Esophagus (tissue), 2 donors: ENCODE measurements around the gene ATP8A1. TPM values are rescaled to one million over a fixed set of nuclear protein-coding genes. Genes with fewer than 3 reads are reported as not detected.
"Not testable (repeated sequence)": the region's sequence is repeated elsewhere in the genome, so short reads cannot be mapped to it uniquely, and the experiment has no call there.

ENCODE experiments used
- H3K27ac ChIP-seq, 2 donors: one replicate each; pipeline ENCODE4 v1.5.1; 2013; ENCODE audit warnings: low read depth in 2 of 2, mild to moderate bottlenecking in 2 of 2, inconsistent platforms in 1 of 2, low read length in 1 of 2, moderate library complexity in 1 of 2
- H3K27me3 ChIP-seq, 2 donors: one replicate each; pipeline ENCODE4 v1.6.1; 2013; ENCODE audit warnings: low read length in 2 of 2, control low read depth in 1 of 2, mild to moderate bottlenecking in 1 of 2; ENCODE audit not compliant: insufficient read depth in 2 of 2, control insufficient read depth in 1 of 2
- H3K36me3 ChIP-seq, 2 donors: one replicate each; pipeline ENCODE4 v1.6.1; 2013; ENCODE audit warnings: low read length in 1 of 2; ENCODE audit not compliant: control insufficient read depth in 2 of 2, insufficient read depth in 2 of 2
- H3K4me1 ChIP-seq, 2 donors: one replicate each; pipeline ENCODE4 v1.6.1; 2013; ENCODE audit warnings: low read length in 1 of 2; ENCODE audit not compliant: control insufficient read depth in 2 of 2, insufficient read depth in 2 of 2
- H3K4me3 ChIP-seq, 2 donors: one replicate each; pipeline ENCODE4 v1.5.1; 2013; ENCODE audit warnings: low read length in 2 of 2, mild to moderate bottlenecking in 2 of 2, low read depth in 1 of 2, moderate library complexity in 1 of 2
- H3K9me3 ChIP-seq, 2 donors: one replicate each; pipeline ENCODE4 v1.6.1; 2013; ENCODE audit warnings: mild to moderate bottlenecking in 2 of 2, low read depth in 1 of 2, low read length in 1 of 2, moderate library complexity in 1 of 2; ENCODE audit not compliant: control insufficient read depth in 2 of 2, insufficient read depth in 1 of 2
- WGBS, 2 donors: extraction: QIAGEN DNeasy Blood & Tissue Kit; methylation state at CpG; one replicate each; pipeline ENCODE4 v1.1.7; 2013; 5-methylcytosine and 5-hydroxymethylcytosine counted together
- polyA plus RNA-seq, 2 donors: library from polyadenylated mRNA; stranded (reverse); fragments of 200-250 nt; gene quantifications; one replicate each; pipeline ENCODE4 v1.2.3, GENCODE V29; 2013
- donor health status: healthy with polysubstance abuse.
- donor health status: Bipolar disorder and iron deficiency.

The ATP8A1 gene
- polyA plus RNA-seq, 2 donors, result 1.2 to 2.5 TPM

DNA sequence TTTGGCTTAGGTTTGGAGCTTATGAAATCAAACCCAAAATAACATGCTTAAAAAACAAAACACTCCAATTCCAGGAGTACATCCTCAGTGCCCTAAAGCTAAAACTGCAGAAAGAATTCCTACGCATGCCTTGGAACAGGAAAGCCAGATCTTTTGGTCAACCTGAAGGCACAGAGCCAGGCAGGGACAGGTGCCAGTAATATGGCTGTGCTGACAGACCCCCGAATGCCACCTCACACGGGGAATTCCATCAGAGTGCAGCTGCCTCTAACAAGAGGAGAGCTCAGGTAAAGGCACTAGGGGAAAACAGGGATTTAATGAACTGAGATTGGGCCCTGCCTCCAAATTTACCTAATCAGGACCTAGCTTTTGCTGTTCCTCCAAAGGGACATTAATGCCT, 182.5 kb downstream of the ATP8A1 start:
- Histone ChIP-seq H3K27me3 (no peaks in the 10 kb centered on the region), H3K27ac (no peak overlapping the region), H3K36me3 (no peaks in the 10 kb centered on the region), H3K4me1 (no peaks in the 10 kb centered on the region), H3K9me3 (no peaks in the 10 kb centered on the region), H3K4me3 (no peak overlapping the region)
- WGBS, 2 donors, result 42 to 50% methylated on average over 3 of the region's 3 CpGs

DNA sequence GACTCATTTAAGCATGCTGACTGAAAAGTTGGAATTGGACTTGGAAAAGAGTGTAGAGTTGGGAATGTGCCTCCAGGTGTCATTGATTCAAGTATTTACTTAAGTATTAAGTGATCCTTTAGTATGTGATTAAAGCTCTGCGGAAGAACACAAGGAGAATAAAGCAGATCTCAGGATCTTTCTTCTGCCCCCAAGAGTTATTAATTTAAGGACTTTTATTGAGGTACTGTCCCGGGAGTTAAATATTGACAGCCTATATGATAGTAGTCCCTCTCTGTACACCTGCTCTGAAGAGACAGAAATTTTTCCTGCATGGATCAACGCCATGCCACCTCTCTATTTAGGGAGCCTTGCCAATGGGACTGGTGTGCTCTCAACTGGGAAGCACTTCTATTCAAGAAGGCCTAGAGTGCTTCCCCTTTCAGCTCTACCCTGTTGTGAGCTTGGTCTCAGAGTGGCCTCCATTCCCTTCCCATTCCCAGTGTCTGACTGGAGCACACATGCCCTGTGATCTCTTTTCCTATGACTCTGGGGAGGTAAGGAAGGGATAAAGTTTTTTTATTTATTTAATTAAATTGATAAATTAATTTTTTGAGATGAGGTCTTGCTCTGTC, 183.7 kb downstream of the ATP8A1 start:
- H3K27ac ChIP-seq, result no peak overlapping the region
- no peaks in the 10 kb centered on the region for H3K4me1 ChIP-seq
- 56 to 74% methylated on average over 3 of the region's 3 CpGs for WGBS, 2 donors
- H3K36me3 ChIP-seq, result no peaks in the 10 kb centered on the region
- no peaks in the 10 kb centered on the region for H3K9me3 ChIP-seq
- H3K4me3 ChIP-seq, result no peak overlapping the region
- H3K27me3 ChIP-seq, result no peaks in the 10 kb centered on the region

DNA sequence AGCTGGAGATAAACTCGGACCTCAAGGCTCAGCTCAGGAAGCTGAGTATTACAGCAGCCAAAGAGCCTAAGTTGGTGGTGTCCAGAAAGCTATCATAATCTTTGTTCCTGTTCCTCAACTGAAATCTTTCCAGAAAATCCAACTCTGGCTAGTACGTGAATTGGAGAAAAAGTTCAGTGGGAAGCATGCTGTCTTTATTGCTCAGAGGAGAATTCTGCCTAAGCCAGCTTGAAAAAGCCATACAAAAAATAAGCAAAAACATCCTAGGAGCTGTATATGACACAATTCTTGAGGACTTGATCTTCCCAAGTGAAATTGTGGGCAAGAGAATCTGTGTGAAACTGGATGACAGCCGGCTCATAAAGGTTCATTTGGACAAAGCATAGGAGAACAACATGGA, 185.0 kb downstream of the ATP8A1 start:
- Histone ChIP-seq H3K4me1 (no peaks in the 10 kb centered on the region), H3K4me3 (no peak overlapping the region), H3K27ac (no peak overlapping the region), H3K9me3 (no peaks in the 10 kb centered on the region), H3K27me3 (no peaks in the 10 kb centered on the region), H3K36me3 (no peaks in the 10 kb centered on the region)
- 92 to 97% methylated on average over 3 of the region's 3 CpGs for WGBS, 2 donors

DNA sequence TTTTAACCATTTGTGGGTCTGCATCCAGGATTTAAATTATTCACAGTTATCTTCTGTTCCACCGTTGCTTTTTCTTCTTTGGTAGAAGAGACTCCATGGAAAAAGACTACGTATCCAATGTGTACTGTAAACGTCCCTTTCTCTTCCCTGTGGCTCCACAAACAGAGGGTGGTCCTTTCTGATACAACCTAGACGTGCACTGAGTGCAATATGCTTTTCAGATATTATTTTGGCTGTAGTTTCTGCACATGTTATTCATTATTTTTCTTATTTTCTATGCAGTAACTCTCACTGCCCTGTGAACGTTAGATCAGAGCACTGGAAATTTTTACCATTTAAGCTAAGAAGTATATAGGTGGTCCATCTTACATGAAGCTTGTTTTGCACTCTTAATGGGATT, 186.9 kb downstream of the ATP8A1 start:
- no peaks in the 10 kb centered on the region for H3K4me1 ChIP-seq
- no peak overlapping the region for H3K4me3 ChIP-seq
- no peaks in the 10 kb centered on the region for H3K9me3 ChIP-seq
- no peak overlapping the region for H3K27ac ChIP-seq
- no peaks in the 10 kb centered on the region for H3K36me3 ChIP-seq
- H3K27me3 ChIP-seq, result no peaks in the 10 kb centered on the region
- 86 to 88% methylated on average over 5 of the region's 5 CpGs for WGBS, 2 donors

DNA sequence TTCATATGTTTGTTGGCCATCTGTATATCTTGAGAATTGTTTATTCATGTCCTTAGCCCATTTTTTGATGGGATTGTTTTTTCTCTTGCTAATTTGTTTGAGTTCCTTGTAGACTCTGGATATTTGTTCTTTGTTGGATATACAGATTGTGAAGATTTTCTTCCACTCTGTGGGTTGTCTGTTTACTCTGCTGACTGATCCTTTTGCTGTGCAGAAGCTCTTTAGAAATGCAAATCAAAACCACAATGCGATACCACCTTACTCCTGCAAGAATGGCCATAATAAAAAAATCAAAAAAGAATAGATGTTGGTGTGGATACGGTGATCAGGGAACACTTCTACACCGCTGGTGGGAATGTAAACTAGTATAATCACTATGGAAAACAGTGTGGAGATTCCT, 189.1 kb downstream of the ATP8A1 start:
- not testable (repeated sequence) for H3K36me3 ChIP-seq, H3K9me3 ChIP-seq, H3K27ac ChIP-seq, H3K4me3 ChIP-seq, H3K4me1 ChIP-seq, H3K27me3 ChIP-seq
- 89 to 93% methylated on average over 3 of the region's 3 CpGs for WGBS, 2 donors

DNA sequence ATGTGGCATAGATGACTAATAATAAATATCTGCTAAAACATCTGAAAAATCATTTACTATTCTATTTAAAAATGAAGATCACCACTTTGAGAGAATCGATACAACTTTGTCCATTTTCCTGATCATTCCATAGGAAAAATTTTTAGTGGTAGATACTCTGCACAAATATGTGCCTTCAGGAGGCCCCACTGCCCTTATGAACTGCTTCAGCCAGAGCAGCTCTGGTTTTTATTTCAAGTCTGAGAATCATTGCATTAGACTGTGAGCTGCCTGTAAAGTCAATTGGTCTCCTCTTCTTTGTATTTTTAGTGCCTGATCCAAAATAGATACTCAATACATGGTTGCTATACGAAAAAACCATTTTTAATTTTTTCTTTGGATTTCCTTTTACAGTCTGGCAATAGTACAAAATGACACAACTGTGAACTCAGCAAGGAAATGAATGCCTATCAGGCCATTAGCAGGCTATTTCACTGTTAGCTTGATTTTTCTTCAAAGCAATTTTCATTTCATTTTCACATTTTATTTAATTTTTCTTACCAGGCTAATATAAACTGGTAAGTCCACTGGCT, 190.5 kb downstream of the ATP8A1 start:
- no peaks in the 10 kb centered on the region for H3K9me3 ChIP-seq
- no peaks in the 10 kb centered on the region for H3K27me3 ChIP-seq
- H3K4me1 ChIP-seq, result no peaks in the 10 kb centered on the region
- WGBS, 2 donors, result 63 to 67% methylated on average over 2 of the region's 2 CpGs
- no peaks in the 10 kb centered on the region for H3K36me3 ChIP-seq
- H3K4me3 ChIP-seq, result no peak overlapping the region
- H3K27ac ChIP-seq, result no peak overlapping the region

DNA sequence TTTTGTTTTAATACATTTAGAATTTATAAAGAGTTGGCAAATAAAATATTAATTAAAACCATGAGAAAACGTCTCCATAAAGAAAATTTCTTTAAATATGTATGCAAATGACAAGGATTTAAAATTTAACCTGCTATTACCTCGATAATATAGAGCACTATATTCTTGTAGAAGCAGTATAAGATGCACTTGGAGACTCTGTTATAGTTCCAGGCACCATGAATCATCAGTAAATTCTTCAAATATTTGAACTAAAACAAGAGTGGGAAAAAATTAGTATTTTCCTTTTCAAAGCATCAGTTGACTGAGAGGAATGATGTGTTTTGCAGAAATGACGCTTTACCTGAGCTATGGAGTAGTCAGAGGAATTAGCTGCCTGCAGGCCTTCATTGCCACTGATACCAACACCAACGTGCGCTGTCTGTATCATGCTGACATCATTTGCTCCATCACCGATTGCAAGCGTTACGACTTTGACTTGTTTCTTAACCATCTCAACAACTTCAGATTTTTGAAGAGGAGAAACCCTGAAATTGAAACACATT, 192.3 kb downstream of the ATP8A1 start:
- Histone ChIP-seq H3K27me3 (no peaks in the 10 kb centered on the region), H3K27ac (no peak overlapping the region), H3K4me1 (no peaks in the 10 kb centered on the region), H3K9me3 (no peaks in the 10 kb centered on the region), H3K4me3 (no peak overlapping the region), H3K36me3 (no peaks in the 10 kb centered on the region)
- WGBS, 2 donors, result 90 to 91% methylated on average over 8 of the region's 8 CpGs

DNA sequence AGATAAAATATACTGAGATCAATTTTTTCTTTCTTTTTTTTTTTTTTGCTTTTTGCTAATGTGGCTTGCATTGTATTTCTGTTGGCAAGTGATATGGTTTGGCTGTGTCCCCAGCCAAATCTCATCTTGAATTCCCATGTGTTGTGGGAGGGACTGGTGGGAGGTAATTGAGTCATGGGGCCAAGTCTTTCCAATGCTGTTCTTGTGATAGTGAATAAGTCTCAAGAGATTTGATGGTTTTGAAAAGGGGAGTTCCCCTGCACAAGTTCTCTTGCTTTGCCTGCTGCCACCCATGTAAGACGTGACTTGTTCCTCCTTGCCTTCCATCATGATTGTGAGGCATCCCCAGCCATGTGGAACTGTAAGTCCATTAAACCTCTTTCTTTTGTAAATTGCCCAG, 195.7 kb downstream of the ATP8A1 start:
- not testable (repeated sequence) for H3K27me3 ChIP-seq, H3K36me3 ChIP-seq, H3K4me3 ChIP-seq, H3K9me3 ChIP-seq, H3K27ac ChIP-seq, H3K4me1 ChIP-seq
- WGBS, 2 donors, result 80 to 91% methylated on average over 1 of the region's 1 CpG

DNA sequence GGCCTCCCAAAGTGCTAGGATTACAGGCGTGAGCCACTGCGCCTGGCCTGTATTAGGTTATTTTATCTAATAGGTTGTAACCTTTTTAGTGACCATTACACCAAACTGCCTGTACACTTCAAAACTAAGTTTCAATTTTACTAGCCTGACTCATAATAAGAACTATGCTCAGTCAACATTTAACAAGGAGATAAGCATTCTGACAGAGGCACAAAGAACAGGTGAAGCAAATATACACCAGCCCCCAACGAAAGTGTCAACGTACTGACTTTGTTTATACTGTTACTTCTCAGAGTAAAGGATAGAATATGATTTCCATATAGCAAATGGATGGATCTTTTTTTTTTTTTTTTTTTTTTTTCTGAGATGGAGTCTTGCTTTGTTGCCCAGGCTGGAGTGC, 196.9 kb downstream of the ATP8A1 start:
- H3K27ac ChIP-seq, result no peak overlapping the region
- H3K4me3 ChIP-seq, result no peak overlapping the region
- no peaks in the 10 kb centered on the region for H3K4me1 ChIP-seq
- no peaks in the 10 kb centered on the region for H3K36me3 ChIP-seq
- H3K27me3 ChIP-seq, result no peaks in the 10 kb centered on the region
- 50 to 75% methylated on average over 4 of the region's 4 CpGs for WGBS, 2 donors
- no peaks in the 10 kb centered on the region for H3K9me3 ChIP-seq

DNA sequence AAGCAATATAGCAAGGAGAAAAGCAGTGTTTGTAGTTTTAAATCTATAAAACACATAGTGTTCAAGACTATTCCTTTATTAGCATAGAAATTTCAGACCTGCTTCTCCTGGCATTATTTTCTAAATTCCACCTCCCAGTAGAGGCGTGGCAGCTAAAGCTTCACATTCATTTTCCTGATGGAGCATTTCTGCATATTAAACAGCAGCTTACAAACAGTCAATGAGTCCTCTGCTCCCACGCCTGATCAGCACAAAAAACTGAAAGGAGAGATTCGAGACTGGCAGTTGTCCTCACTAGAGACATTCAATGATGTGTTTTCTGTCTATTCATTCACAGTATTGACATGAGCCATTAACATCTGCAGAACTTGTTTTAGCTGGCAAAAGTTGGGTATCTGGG, 198.2 kb downstream of the ATP8A1 start:
- Histone ChIP-seq H3K36me3 (no peaks in the 10 kb centered on the region), H3K9me3 (no peaks in the 10 kb centered on the region), H3K4me3 (no peak overlapping the region), H3K27me3 (no peaks in the 10 kb centered on the region), H3K4me1 (no peaks in the 10 kb centered on the region), H3K27ac (no peak overlapping the region)
- WGBS, 2 donors, result 58% methylated on average over 3 of the region's 3 CpGs
